Caco-2 (cell line): ENCODE results near the gene PCDHGB1. TPM values are rescaled to one million over a fixed set of nuclear protein-coding genes. Genes with fewer than 3 reads are reported as not detected.
A peak's percentile ranks its signal among the peaks of the same experiment; 100 is the strongest.
"Not testable (repeated sequence)": the region's sequence is repeated elsewhere in the genome, so short reads cannot be mapped to it uniquely, and the experiment has no call there.

Experiments used
- BruUV-seq: library from RNA; stranded (reverse); fragments of 400-500 nt; replicated peaks from 2 replicates; lab custom pipeline; 2021; lab: Mats Ljungman, UMichigan
- CTCF ChIA-PET: fragments of 300-600 bp; sonication (Branson Sonifier 250); formaldehyde crosslinking; loops from one replicate; lab custom pipeline; 2022; ENCODE audit warnings: antibody characterized with exemption; lab: Charles Lee
- POLR2A ChIA-PET: fragments of 300-600 bp; sonication (Branson Sonifier 250); formaldehyde crosslinking; loops from one replicate; lab custom pipeline; 2022; ENCODE audit warnings: antibody characterized with exemption; lab: Charles Lee
- DNase-seq, 2 experiments: peaks; one replicate each; pipeline versions ENCODE4 v3.0.0 to v3.0.0-alpha.2; 2020 to 2022
- H3K27me3 ChIP-seq: replicated peaks from 2 replicates; pipeline ENCODE4 v1.6.0; 2011; ENCODE audit warnings: low read length; ENCODE audit not compliant: control insufficient read depth, insufficient read depth
- H3K36me3 ChIP-seq: 2 replicates; pipeline ENCODE4 v1.5.1; 2011; ENCODE audit warnings: low read length; ENCODE audit not compliant: control insufficient read depth, insufficient read depth
- H3K4me1 ChIP-seq: fragments of 250-450 bp; sonication (Bioruptor Pico); 2 replicates; pipeline ENCODE4 v1.5.1; 2020; ENCODE audit warnings: mild to moderate bottlenecking
- H3K4me3 ChIP-seq: 2 replicates; pipeline ENCODE4 v1.5.1; 2011; ENCODE audit warnings: low read depth, mild to moderate bottlenecking, control low read depth, low read length
- H3K9me3 ChIP-seq: fragments of 250-450 bp; sonication (Bioruptor Pico); 2 replicates; pipeline ENCODE4 v1.5.1; 2020; ENCODE audit warnings: mild to moderate bottlenecking, moderate library complexity
- H3K27ac Mint-ChIP-seq: one replicate; pipeline ENCODE4 v1.8.0; 2022; ENCODE audit warnings: mixed read lengths; ENCODE audit not compliant: unreplicated experiment
- H3K27me3 Mint-ChIP-seq: one replicate; pipeline ENCODE4 v1.8.0; 2022; ENCODE audit warnings: mixed read lengths; ENCODE audit not compliant: insufficient read depth, unreplicated experiment
- H3K36me3 Mint-ChIP-seq: one replicate; pipeline ENCODE4 v1.8.0; 2022; ENCODE audit warnings: mild to moderate bottlenecking, mixed read lengths; ENCODE audit not compliant: insufficient read depth, unreplicated experiment
- H3K4me1 Mint-ChIP-seq: one replicate; pipeline ENCODE4 v1.8.0; 2022; ENCODE audit warnings: low read depth, mixed read lengths; ENCODE audit not compliant: unreplicated experiment
- H3K4me3 Mint-ChIP-seq: one replicate; pipeline ENCODE4 v1.8.0; 2022; ENCODE audit warnings: mild to moderate bottlenecking, moderate library complexity, mixed read lengths; ENCODE audit not compliant: unreplicated experiment
- H3K9me3 Mint-ChIP-seq: one replicate; pipeline ENCODE4 v1.8.0; 2022; ENCODE audit warnings: mixed read lengths; ENCODE audit not compliant: unreplicated experiment
- intact Hi-C: fragments of 100-400 bp; cut with micrococcal nuclease; formaldehyde crosslinking; loops from one replicate; pipeline ENCODE4 v1.10.0; 2022; ENCODE audit not compliant: unreplicated experiment
- total RNA-seq: library from RNA; stranded (reverse); gene quantifications from 2 replicates; pipeline ENCODE4 v1.2.3, GENCODE V29; 2022
- TF ChIP-seq, protein P1 (sequence below), 2 experiments: fragments of 200-600 bp in 1 of 2; IDR thresholded peaks; 1 replicate in 1 of 2; 2 replicates in 1 of 2; pipeline versions ENCODE4 v1.5.1 to v1.8.0; 2011 to 2022; ENCODE audit warnings: antibody characterized with exemption in 1 of 2, control low read depth in 1 of 2, inconsistent platforms in 1 of 2, low read depth in 1 of 2, low read length in 1 of 2, mild to moderate bottlenecking in 1 of 2, moderate library complexity in 1 of 2; ENCODE audit not compliant: insufficient read depth in 1 of 2, severe bottlenecking in 1 of 2, unreplicated experiment in 1 of 2

PCDHGB1 gene
- total RNA-seq, 1 experiment from 2014 or later, result 0.66 TPM

DNA sequence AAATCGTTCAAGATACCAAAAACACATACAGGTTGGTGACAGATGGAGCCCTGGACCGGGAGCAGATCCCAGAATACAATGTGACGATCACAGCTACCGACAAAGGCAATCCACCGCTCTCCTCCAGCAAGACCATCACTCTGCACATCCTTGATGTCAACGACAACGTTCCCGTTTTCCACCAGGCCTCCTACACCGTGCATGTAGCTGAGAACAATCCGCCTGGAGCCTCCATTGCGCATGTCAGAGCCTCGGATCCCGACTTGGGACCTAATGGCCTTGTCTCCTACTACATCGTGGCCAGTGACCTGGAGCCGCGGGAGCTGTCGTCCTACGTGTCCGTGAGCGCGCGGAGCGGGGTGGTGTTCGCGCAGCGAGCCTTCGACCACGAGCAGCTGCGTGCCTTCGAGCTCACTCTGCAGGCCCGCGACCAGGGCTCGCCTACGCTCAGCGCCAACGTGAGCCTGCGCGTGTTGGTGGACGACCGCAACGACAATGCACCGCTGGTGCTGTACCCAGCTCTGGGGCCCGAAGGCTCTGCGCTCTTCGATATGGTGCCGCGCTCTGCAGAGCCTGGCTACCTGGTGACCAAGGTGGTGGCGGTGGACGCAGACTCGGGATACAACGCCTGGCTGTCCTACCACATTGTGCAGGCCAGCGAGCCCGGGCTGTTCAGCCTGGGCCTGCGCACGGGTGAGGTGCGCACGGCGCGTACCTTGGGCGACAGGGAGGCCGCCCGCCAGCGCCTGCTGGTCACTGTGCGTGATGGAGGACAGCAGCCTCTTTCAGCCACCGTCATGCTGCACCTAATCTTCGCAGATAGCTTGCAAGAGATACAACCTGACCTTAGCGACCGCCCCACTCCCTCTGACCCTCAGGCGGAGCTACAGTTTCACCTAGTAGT, 21.9 kb downstream of the PCDHGB1 start:
- DNase-seq, result no peak
- no peaks in the 10 kb centered on the region for H3K27me3 Mint-ChIP-seq
- H3K27me3 ChIP-seq, result no peaks in the 10 kb centered on the region
- CTCF ChIA-PET, result interaction anchor here (0.8 kb wide), 1 partner anchor 192 kb away, joined by 3 read pairs; no protein-coding TSS in a partner anchor
- H3K4me3 Mint-ChIP-seq, result no peak overlapping the region
- no TSS peak for BruUV-seq
- POLR2A ChIA-PET, result no interaction called here
- no peaks in the 10 kb centered on the region; the same call in 1 of the 2 replicates for H3K9me3 ChIP-seq
- no peak overlapping the region for H3K27ac Mint-ChIP-seq
- H3K36me3 Mint-ChIP-seq, result no peaks in the 10 kb centered on the region
- no peaks in the 10 kb centered on the region for H3K9me3 Mint-ChIP-seq
- TF ChIP-seq, protein P1, sequence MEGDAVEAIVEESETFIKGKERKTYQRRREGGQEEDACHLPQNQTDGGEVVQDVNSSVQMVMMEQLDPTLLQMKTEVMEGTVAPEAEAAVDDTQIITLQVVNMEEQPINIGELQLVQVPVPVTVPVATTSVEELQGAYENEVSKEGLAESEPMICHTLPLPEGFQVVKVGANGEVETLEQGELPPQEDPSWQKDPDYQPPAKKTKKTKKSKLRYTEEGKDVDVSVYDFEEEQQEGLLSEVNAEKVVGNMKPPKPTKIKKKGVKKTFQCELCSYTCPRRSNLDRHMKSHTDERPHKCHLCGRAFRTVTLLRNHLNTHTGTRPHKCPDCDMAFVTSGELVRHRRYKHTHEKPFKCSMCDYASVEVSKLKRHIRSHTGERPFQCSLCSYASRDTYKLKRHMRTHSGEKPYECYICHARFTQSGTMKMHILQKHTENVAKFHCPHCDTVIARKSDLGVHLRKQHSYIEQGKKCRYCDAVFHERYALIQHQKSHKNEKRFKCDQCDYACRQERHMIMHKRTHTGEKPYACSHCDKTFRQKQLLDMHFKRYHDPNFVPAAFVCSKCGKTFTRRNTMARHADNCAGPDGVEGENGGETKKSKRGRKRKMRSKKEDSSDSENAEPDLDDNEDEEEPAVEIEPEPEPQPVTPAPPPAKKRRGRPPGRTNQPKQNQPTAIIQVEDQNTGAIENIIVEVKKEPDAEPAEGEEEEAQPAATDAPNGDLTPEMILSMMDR (IDR thresholded peaks at IDR 0.05; ENCODE audit: insufficient read depth in 1 of 2, low read depth in 1 of 2, low read length in 1 of 2, severe bottlenecking in 1 of 2, unreplicated experiment in 1 of 2), result no peak
- intact Hi-C loops, result no loop called here
- no peaks in the 10 kb centered on the region for H3K4me1 Mint-ChIP-seq
- H3K36me3 ChIP-seq, result no peaks in the 10 kb centered on the region
- H3K4me1 ChIP-seq, result no peaks in the 10 kb centered on the region
- no peak overlapping the region for H3K4me3 ChIP-seq

DNA sequence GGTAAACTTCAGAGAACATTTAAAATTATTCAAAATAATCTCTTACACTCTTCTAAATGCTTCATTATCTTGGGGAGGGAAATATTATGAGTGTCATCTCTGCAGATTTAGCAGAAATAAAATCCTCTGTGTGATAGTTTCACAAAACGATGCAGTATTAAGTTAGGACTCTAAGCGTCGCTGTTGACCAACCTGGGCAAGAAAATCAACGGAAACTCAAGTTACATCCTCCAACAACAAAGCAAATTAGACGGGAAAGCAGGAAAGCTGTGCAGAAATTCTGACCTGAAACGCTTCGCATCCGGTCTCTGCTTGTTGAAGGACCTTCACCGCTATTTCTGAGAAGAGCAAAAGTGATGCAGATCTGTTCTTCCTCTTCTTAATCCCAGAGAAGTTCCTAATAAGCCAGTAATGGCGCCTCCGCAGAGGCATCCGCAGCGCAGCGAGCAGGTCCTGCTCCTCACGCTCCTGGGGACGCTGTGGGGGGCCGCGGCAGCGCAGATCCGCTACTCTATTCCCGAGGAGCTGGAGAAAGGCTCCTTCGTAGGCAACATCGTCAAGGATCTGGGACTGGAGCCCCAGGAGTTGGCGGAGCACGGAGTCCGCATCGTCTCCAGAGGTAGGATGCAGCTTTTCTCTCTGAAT, 23.9 kb downstream of the PCDHGB1 start, which contains the start of gene PCDHGA6:
PCDHGA6 (plus strand) TSS at position 219 of the 645 bp plus-strand sequence; CDS start at position 412, 193 bp downstream.
- Histone ChIP-seq H3K36me3 (no peaks in the 10 kb centered on the region), H3K27me3 (no peaks in the 10 kb centered on the region), H3K4me3 (no peak within 1 kb of the TSS), H3K9me3 (no peaks in the 10 kb centered on the region; the same call in 1 of the 2 replicates), H3K4me1 (no peaks in the 10 kb centered on the region)
- TF ChIP-seq, protein P1 (IDR thresholded peaks at IDR 0.05; ENCODE audit: insufficient read depth in 1 of 2, low read depth in 1 of 2, low read length in 1 of 2, severe bottlenecking in 1 of 2, unreplicated experiment in 1 of 2), result peak; percentile 29
- no peaks in the 10 kb centered on the region for H3K4me1 Mint-ChIP-seq
- no peaks in the 10 kb centered on the region for H3K27me3 Mint-ChIP-seq
- ChIA-PET CTCF (interaction anchor here (0.7 kb wide), 1 partner anchor 190 kb away, joined by 3 read pairs; no protein-coding TSS in a partner anchor), POLR2A (no interaction called here)
- H3K4me3 Mint-ChIP-seq, result no peak within 1 kb of the TSS
- no TSS peak for BruUV-seq
- DNase-seq, result peak in 1 of 2 experiments; percentile 18
- intact Hi-C loops, result no loop called here
- no peaks in the 10 kb centered on the region for H3K9me3 Mint-ChIP-seq
- H3K36me3 Mint-ChIP-seq, result no peaks in the 10 kb centered on the region
- H3K27ac Mint-ChIP-seq, result no peak within 1 kb of the TSS

DNA sequence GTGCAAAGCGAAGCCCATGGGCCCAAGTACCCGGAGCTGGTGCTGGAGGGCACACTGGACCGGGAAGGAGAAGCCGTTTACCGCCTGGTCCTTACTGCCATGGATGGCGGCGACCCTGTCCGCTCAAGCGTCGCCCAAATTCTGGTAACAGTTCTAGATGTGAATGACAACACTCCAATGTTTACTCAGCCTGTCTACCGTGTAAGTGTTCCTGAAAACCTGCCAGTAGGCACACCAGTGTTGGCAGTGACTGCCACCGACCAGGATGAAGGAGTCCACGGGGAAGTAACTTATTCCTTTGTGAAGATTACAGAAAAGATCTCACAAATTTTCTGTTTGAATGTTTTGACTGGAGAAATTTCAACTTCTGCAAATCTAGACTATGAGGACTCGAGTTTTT, 24.7 kb downstream of the PCDHGB1 start:
- no TSS peak for BruUV-seq
- Mint-ChIP-seq H3K36me3 (no peaks in the 10 kb centered on the region), H3K4me1 (no peaks in the 10 kb centered on the region), H3K27me3 (no peaks in the 10 kb centered on the region), H3K4me3 (no peak overlapping the region), H3K9me3 (no peaks in the 10 kb centered on the region), H3K27ac (no peak overlapping the region)
- ChIA-PET CTCF (no interaction called here), POLR2A (no interaction called here)
- DNase-seq, result no peak
- H3K4me3 ChIP-seq, result no peak overlapping the region
- H3K27me3 ChIP-seq, result no peaks in the 10 kb centered on the region
- no peaks in the 10 kb centered on the region for H3K36me3 ChIP-seq
- intact Hi-C loops, result no loop called here
- no peaks in the 10 kb centered on the region; the same call in 1 of the 2 replicates for H3K9me3 ChIP-seq
- no peaks in the 10 kb centered on the region for H3K4me1 ChIP-seq
- TF ChIP-seq, protein P1 (IDR thresholded peaks at IDR 0.05; ENCODE audit: insufficient read depth in 1 of 2, low read depth in 1 of 2, low read length in 1 of 2, severe bottlenecking in 1 of 2, unreplicated experiment in 1 of 2), result no peak

DNA sequence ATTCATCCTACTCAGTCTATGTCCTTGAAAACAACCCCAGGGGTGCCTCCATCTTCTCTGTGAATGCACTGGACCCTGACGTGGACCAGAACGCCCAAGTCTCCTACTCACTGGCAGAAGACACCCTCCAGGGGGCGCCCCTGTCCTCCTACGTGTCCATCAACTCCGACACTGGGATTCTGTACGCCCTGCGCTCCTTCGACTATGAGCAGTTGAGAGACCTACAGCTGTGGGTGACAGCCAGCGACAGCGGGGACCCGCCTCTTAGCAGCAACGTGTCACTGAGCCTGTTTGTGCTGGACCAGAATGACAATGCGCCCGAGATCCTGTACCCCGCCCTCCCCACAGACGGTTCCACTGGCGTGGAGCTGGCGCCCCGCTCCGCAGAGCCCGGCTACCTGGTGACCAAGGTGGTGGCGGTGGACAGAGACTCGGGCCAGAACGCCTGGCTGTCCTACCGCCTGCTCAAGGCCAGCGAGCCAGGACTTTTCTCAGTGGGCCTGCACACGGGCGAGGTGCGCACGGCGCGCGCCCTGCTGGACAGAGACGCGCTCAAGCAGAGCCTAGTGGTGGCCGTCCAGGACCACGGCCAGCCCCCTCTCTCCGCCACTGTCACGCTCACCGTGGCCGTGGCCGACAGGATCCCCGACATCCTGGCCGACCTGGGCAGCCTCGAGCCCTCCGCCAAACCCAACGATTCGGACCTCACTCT, 25.7 kb downstream of the PCDHGB1 start:
- intact Hi-C loops, H3K36me3 Mint-ChIP-seq, H3K4me3 Mint-ChIP-seq, H3K4me1 Mint-ChIP-seq, H3K27ac Mint-ChIP-seq, H3K4me3 ChIP-seq, H3K36me3 ChIP-seq, CTCF ChIA-PET, H3K9me3 ChIP-seq, H3K9me3 Mint-ChIP-seq, H3K27me3 Mint-ChIP-seq, H3K27me3 ChIP-seq, BruUV-seq, H3K4me1 ChIP-seq, POLR2A ChIA-PET, DNase-seq: not testable (repeated sequence)
